ENCODE results near the gene FIGN. TPM values are rescaled to one million over a fixed set of nuclear protein-coding genes. Genes with fewer than 3 reads are reported as not detected.

FIGN gene
- total RNA-seq, 1 donor from 2014 or later, result 4.3 TPM

DNA sequence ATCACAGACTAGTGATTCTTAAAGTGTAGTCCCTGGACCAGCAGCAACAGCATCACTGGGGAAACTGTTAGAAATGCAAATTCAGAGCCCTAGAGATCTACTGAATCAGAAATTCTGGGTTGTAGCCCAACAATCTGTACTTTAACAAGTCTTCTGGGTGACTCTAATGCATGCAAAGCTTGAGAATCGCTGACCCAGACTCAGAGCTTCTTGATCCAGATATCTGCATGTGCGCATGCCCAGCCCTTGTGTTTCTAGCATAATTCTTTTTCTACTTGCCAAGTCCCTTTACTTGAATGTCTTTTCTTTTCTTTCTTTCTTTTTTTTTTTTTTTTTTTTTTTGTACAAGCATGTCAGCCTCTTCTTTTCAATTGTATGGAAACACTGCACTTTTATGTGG, 60.4 kb downstream of the FIGN start:
- Histone ChIP-seq H3K36me3 (no peaks in the 10 kb centered on the region), H3K4me1 (peaks cover 0 to 4% of the 10 kb centered on the region in 2 donors), H3K27me3 (no peaks in the 10 kb centered on the region), H3K4me3 (no peak overlapping the region), H3K9me3 (no peaks in the 10 kb centered on the region), H3K27ac (no peak overlapping the region)
- intact Hi-C loops (cut with DNase I), result no loop called here
- TF ChIP-seq, protein P1, sequence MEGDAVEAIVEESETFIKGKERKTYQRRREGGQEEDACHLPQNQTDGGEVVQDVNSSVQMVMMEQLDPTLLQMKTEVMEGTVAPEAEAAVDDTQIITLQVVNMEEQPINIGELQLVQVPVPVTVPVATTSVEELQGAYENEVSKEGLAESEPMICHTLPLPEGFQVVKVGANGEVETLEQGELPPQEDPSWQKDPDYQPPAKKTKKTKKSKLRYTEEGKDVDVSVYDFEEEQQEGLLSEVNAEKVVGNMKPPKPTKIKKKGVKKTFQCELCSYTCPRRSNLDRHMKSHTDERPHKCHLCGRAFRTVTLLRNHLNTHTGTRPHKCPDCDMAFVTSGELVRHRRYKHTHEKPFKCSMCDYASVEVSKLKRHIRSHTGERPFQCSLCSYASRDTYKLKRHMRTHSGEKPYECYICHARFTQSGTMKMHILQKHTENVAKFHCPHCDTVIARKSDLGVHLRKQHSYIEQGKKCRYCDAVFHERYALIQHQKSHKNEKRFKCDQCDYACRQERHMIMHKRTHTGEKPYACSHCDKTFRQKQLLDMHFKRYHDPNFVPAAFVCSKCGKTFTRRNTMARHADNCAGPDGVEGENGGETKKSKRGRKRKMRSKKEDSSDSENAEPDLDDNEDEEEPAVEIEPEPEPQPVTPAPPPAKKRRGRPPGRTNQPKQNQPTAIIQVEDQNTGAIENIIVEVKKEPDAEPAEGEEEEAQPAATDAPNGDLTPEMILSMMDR (IDR thresholded peaks at IDR 0.05), result no peak
- no peak for DNase-seq (ENCODE audit: low spot score in 2 of 2)

DNA sequence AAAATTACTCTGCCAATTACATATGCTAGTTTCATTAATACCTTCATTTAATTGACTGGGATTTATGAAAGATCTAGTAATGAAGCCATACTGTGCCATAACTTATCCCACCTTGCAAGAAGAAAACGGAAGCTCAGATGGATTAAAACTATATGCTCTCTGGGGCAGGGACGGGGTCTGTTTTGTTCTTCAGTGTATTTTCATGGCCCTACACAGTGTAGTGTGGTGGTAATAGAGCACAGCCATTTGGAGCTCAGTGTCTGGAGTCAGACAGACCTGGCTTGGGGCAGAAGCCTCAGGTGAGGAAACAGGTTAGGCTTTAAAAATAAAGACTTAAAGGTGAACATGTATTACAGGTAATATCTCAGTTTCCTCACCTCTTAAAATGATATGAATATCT, 62.3 kb downstream of the FIGN start:
- no peak for DNase-seq (ENCODE audit: low spot score in 2 of 2)
- Histone ChIP-seq H3K4me1 (peaks cover 0 to 4% of the 10 kb centered on the region in 2 donors), H3K27me3 (no peaks in the 10 kb centered on the region), H3K4me3 (no peak overlapping the region), H3K9me3 (no peaks in the 10 kb centered on the region), H3K36me3 (no peaks in the 10 kb centered on the region), H3K27ac (peak overlapping the region in 1 of 2 donors; percentile 36)
- intact Hi-C loops (cut with DNase I), result no loop called here
- TF ChIP-seq, protein P1 (IDR thresholded peaks at IDR 0.05), result no peak

DNA sequence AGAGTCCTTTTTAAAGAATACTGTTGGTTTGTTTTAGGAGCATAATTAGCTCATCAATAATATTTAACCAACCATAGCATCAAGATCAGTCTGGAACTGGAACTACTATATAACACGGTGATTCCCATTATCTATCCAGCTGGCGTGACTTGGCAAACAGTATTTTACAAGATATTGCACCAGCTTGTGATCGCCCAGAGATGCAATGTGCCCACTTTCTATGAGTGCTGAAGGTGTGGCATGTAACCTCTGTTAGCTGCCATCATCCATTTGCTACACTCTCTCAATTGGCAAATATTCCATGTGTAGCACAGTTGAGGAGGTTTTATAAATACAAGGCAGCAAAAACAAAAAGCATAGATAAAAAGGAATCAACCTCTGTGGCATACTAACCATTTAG, 64.9 kb downstream of the FIGN start:
- H3K27ac ChIP-seq, result no peak overlapping the region
- H3K4me1 ChIP-seq, result peaks cover 0 to 10% of the 10 kb centered on the region in 2 donors
- H3K9me3 ChIP-seq, result no peaks in the 10 kb centered on the region
- no peak overlapping the region for H3K4me3 ChIP-seq
- TF ChIP-seq, protein P1 (IDR thresholded peaks at IDR 0.05), result no peak
- H3K36me3 ChIP-seq, result no peaks in the 10 kb centered on the region
- no peak for DNase-seq (ENCODE audit: low spot score in 2 of 2)
- no peaks in the 10 kb centered on the region for H3K27me3 ChIP-seq
- intact Hi-C loops (cut with DNase I), result no loop called here

DNA sequence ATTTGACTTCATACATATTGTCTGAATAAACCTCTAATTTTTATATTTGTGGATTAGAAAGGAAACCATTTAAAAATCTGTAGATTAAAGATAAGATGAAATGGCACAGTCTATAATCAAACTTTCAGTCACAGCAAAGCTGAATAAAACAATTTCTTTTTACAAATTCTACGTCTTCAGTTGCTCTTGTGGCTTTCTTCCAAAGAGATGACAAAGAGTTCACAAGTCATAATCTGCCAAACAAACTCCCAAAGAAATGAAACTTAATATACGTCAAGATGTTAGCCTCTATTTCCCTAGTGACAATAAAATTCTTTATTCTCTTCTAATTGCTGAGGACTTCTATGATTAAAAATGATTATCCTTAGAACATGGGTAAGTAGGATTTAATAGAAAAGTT, 66.3 kb downstream of the FIGN start:
- Histone ChIP-seq H3K4me3 (no peak overlapping the region), H3K9me3 (no peaks in the 10 kb centered on the region), H3K36me3 (no peaks in the 10 kb centered on the region), H3K27ac (peak overlapping the region in 1 of 2 donors; percentile 17), H3K4me1 (peaks cover 0 to 8% of the 10 kb centered on the region in 2 donors), H3K27me3 (no peaks in the 10 kb centered on the region)
- no peak for DNase-seq (ENCODE audit: low spot score in 2 of 2)
- TF ChIP-seq, protein P1 (IDR thresholded peaks at IDR 0.05), result no peak
- intact Hi-C loops (cut with DNase I), result no loop called here

DNA sequence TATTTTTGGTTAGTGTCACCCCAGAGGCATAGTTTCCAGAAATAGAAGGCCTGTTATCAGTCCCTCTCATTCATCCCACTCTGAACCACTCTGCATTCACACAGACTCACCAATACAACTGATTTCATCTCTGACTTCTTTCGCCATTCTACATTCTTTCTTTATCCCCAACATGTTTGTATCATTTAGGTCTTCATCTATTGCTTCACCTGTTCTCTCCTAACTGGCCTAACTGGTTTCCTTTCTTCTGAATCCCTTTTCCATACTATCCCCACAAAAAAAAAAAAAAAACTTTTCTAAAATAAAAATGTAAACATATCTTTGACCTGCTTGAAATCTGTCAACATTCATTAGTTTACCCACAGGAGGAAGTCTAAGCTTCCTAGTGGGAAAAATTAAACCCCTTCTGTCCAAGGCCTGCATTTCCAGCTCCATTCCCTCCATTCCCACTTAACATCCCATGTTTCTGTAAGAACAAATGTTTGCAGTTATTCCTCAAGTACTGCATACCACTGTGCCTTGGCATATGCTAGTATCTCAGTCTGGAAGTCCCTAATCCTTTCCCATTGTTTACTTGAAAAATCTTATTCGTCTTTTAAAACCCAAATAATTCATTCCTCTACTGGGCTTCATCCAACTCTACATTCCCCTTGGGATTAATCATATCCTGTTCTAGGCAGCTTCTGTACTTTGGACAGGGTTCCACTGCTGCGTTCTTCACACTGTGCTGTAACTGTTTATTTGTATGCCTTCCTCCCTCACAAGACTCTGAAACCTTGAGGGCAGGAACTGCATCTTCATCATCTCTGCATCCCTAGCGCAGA, 68.5 kb downstream of the FIGN start:
- peak overlapping the region; percentile 56 to 65 for H3K27ac ChIP-seq
- intact Hi-C loops (cut with DNase I), result no loop called here

More for the DNA sequence above, 68.5 kb downstream of the FIGN start:
- Histone ChIP-seq H3K4me1 (peaks cover 0 to 9% of the 10 kb centered on the region in 2 donors), H3K36me3 (no peaks in the 10 kb centered on the region), H3K27me3 (no peaks in the 10 kb centered on the region), H3K4me3 (no peak overlapping the region), H3K9me3 (no peaks in the 10 kb centered on the region)
- DNase-seq (ENCODE audit: low spot score in 2 of 2), result no peak
- TF ChIP-seq, protein P1 (IDR thresholded peaks at IDR 0.05), result no peak
